ENCODE measurements around the gene EMP1. TPM values are rescaled to one million over a fixed set of nuclear protein-coding genes. Genes with fewer than 3 reads are reported as not detected.

EMP1 gene
- total RNA-seq = 100 to 1,000 TPM; 245 to 680 (median 667) TPM
- long read RNA-seq, donor 1, full-length matches to known transcripts = 115 of 136 reads
- long read RNA-seq, donor 1, partial matches to known transcripts = 2 of 136 reads
- long read RNA-seq, donor 1, other reads (novel, unspliced or antisense) = 19 of 136 reads
- long read RNA-seq, donor 2, full-length matches to known transcripts = 13 of 32 reads
- long read RNA-seq, donor 2, partial matches to known transcripts = 1 of 32 reads
- long read RNA-seq, donor 2, other reads (novel, unspliced or antisense) = 18 of 32 reads

GRCh38 chr12:13196130-13196921 is at the start of gene EMP1:
TSS of gene EMP1 (plus strand) at chr12:13196726. CDS start at chr12:13211511, 14,785 bp downstream.
- peak; percentile 88 for ATAC-seq
- intact Hi-C loops (cut with DNase I, micrococcal nuclease) = loop anchor here in 1 of 2 donors (5.0 kb wide), 1 partner anchor 94 kb away; the partner anchor contains the start of gene GSG1
- no peak for TF ChIP-seq CTCF (IDR thresholded peaks at IDR 0.05)
- DNase-seq = peak; percentile 80 to 98 (median 88)
- Histone ChIP-seq H3K4me1 (ENCODE audit: low read depth) (peaks cover 22% of the 10 kb centered on the region), H3K9me3 (no peaks in the 10 kb centered on the region), H3K36me3 (ENCODE audit: low read depth) (no peaks in the 10 kb centered on the region), H3K4me3 (peak within 1 kb of the TSS; percentile 22)

GRCh38 chr12:13147688-13148484 is 48.6 kb upstream of the EMP1 start:
- ATAC-seq = no peak

GRCh38 chr12:13148485-13148847 is 48.1 kb upstream of the EMP1 start:
- no peak for TF ChIP-seq CTCF (IDR thresholded peaks at IDR 0.05)
- ATAC-seq = no peak
- Histone ChIP-seq H3K9me3 (no peaks in the 10 kb centered on the region), H3K36me3 (ENCODE audit: low read depth) (no peaks in the 10 kb centered on the region), H3K4me1 (ENCODE audit: low read depth) (no peaks in the 10 kb centered on the region), H3K4me3 (no peak overlapping the region)
- DNase-seq = no peak
- intact Hi-C loops (cut with DNase I, micrococcal nuclease) = no loop called here

More at GRCh38 chr12:13147688-13148484, 48.6 kb upstream of the EMP1 start:
- no peaks in the 10 kb centered on the region for H3K9me3 ChIP-seq
- no peak for TF ChIP-seq CTCF (IDR thresholded peaks at IDR 0.05)
- intact Hi-C loops (cut with DNase I, micrococcal nuclease) = no loop called here
- H3K36me3 ChIP-seq (ENCODE audit: low read depth) = no peaks in the 10 kb centered on the region
- DNase-seq = no peak
- H3K4me1 ChIP-seq (ENCODE audit: low read depth) = no peaks in the 10 kb centered on the region
- no peak overlapping the region for H3K4me3 ChIP-seq

GRCh38 chr12:13149411-13149810 is 47.1 kb upstream of the EMP1 start:
- no peak for TF ChIP-seq CTCF (IDR thresholded peaks at IDR 0.05)
- intact Hi-C loops (cut with DNase I, micrococcal nuclease) = no loop called here
- Histone ChIP-seq H3K4me1 (ENCODE audit: low read depth) (no peaks in the 10 kb centered on the region), H3K9me3 (no peaks in the 10 kb centered on the region), H3K4me3 (no peak overlapping the region), H3K36me3 (ENCODE audit: low read depth) (no peaks in the 10 kb centered on the region)
- no peak for DNase-seq
- ATAC-seq = no peak

GRCh38 chr12:13152281-13152680 is 44.2 kb upstream of the EMP1 start:
- Histone ChIP-seq H3K4me3 (no peak overlapping the region), H3K4me1 (ENCODE audit: low read depth) (no peaks in the 10 kb centered on the region), H3K36me3 (ENCODE audit: low read depth) (no peaks in the 10 kb centered on the region), H3K9me3 (no peaks in the 10 kb centered on the region)
- intact Hi-C loops (cut with DNase I, micrococcal nuclease) = no loop called here
- TF ChIP-seq CTCF (IDR thresholded peaks at IDR 0.05) = no peak
- DNase-seq (no peak), ATAC-seq (peak; percentile 27)

All from mucosa of descending colon (tissue), 3 donors.